K562 (cell line): ENCODE measurements around the gene WSCD2. TPM values are rescaled to one million over a fixed set of nuclear protein-coding genes. Genes with fewer than 3 reads are reported as not detected.

Experiments used
- ARID3B ChIP-seq: fragments of 250-450 bp; sonication (Bioruptor Pico); IDR thresholded peaks from 2 replicates; pipeline ENCODE4 v1.4.0; 2020; ENCODE audit warnings: borderline replicate concordance
- E2F6 ChIP-seq, 2 experiments: IDR thresholded peaks; 2 replicates each; pipeline ENCODE4 v1.6.1; 2011; ENCODE audit warnings: borderline replicate concordance in 1 of 2, control low read depth in 1 of 2, low read depth in 1 of 2, low read length in 1 of 2, mild to moderate bottlenecking in 1 of 2, mixed read lengths in 1 of 2, moderate library complexity in 1 of 2; ENCODE audit not compliant: insufficient read depth in 1 of 2, insufficient read length in 1 of 2, poor library complexity in 1 of 2, severe bottlenecking in 1 of 2; ENCODE audit errors: extremely low read depth in 1 of 2
- MECOM ChIP-seq: fragments of 250-450 bp; sonication (Bioruptor Pico); IDR thresholded peaks from 2 replicates; pipeline ENCODE4 v1.8.0; 2022; ENCODE audit warnings: inconsistent platforms
- MEF2D ChIP-seq: conservative IDR thresholded peaks from 2 replicates; pipeline ENCODE4 v1.6.1; 2016; ENCODE audit warnings: low read depth, missing genetic modification characterization, missing compliant biosample characterization
- MYNN ChIP-seq, 2 experiments: sonication (generic); formaldehyde crosslinking in 1 of 2; IDR thresholded peaks; 2 replicates each; pipeline versions ENCODE4 v1.5.0 to v1.6.1; 2016 to 2020; ENCODE audit warnings: antibody characterized with exemption in 1 of 2, missing genetic modification reagents in 1 of 2
- NFE2 ChIP-seq: IDR thresholded peaks from 2 replicates; pipeline ENCODE4 v1.6.1; 2014; ENCODE audit warnings: antibody characterized with exemption, low read depth
- NR2C1 ChIP-seq, 2 experiments: fragments of 450-650 bp; IDR thresholded peaks; 2 replicates each; pipeline ENCODE4 v1.6.1; 2017; ENCODE audit warnings: mild to moderate bottlenecking in 2 of 2, antibody characterized with exemption in 1 of 2, inconsistent platforms in 1 of 2, missing compliant biosample characterization in 1 of 2, missing genetic modification characterization in 1 of 2
- NRF1 ChIP-seq, 2 experiments: fragments of 450-650 bp; IDR thresholded peaks in 1 of 2; conservative IDR thresholded peaks in 1 of 2; 2 replicates each; pipeline ENCODE4 v1.6.1; 2014; ENCODE audit warnings: mild to moderate bottlenecking in 2 of 2
- PBX2 ChIP-seq, 2 experiments: IDR thresholded peaks in 1 of 2; conservative IDR thresholded peaks in 1 of 2; 2 replicates each; pipeline ENCODE4 v1.6.1; 2016; ENCODE audit warnings: low read depth in 2 of 2, mild to moderate bottlenecking in 1 of 2, missing compliant biosample characterization in 1 of 2, missing genetic modification characterization in 1 of 2, moderate library complexity in 1 of 2
- RBBP5 ChIP-seq: fragments of 200-600 bp; sonication (generic); IDR thresholded peaks from 2 replicates; pipeline ENCODE4 v1.6.1; 2012; ENCODE audit warnings: borderline replicate concordance, mild to moderate bottlenecking, low read length, control low read depth, inconsistent platforms; ENCODE audit not compliant: insufficient read depth, poor library complexity, severe bottlenecking
- RCOR1 ChIP-seq, 2 experiments: IDR thresholded peaks; 2 replicates each; pipeline ENCODE4 v1.6.1; 2012; ENCODE audit warnings: low read depth in 2 of 2, low read length in 2 of 2, borderline replicate concordance in 1 of 2, improper control_type of control experiment in 1 of 2
- SOX6 ChIP-seq: fragments of 450-650 bp; IDR thresholded peaks from 2 replicates; pipeline ENCODE4 v1.6.1; 2014; ENCODE audit warnings: mild to moderate bottlenecking
- STAT5A ChIP-seq: IDR thresholded peaks from 2 replicates; pipeline ENCODE4 v1.6.1; 2012; ENCODE audit warnings: low read length, inconsistent platforms, borderline replicate concordance
- ZBTB11 ChIP-seq, 3 experiments: fragments of 200-800 bp in 1 of 3; fragments of 250-450 bp in 1 of 3; fragments of 450-650 bp in 1 of 3; sonication (Bioruptor Pico) in 1 of 3; sonication (Bioruptor generic) in 1 of 3; formaldehyde crosslinking in 1 of 3; IDR thresholded peaks; 2 replicates each; pipeline versions ENCODE4 v1.6.1 to v1.8.0; 2016 to 2022; ENCODE audit warnings: mild to moderate bottlenecking in 2 of 3, missing genetic modification characterization in 2 of 3, missing compliant biosample characterization in 1 of 3, moderate library complexity in 1 of 3
- ZNF77 ChIP-seq: fragments of 250-450 bp; sonication (Bioruptor Pico); IDR thresholded peaks from 2 replicates; pipeline ENCODE4 v1.5.0; 2020
- polyA plus RNA-seq, 8 experiments: library from polyadenylated mRNA; depleted of rRNA in 4 of 8; stranded (reverse) in 5 of 8; unstranded in 3 of 8; fragments of >200 nt; fragmentation: Nextera tagmentation in 2 of 8; fragmentation: Illumina TruSeq in 1 of 8; extraction: Ambion mirVana in 2 of 8; extraction: Trizol in 1 of 8; gene quantifications; 2 replicates each; pipeline versions ENCODE4 v1.2.1 to v1.2.3, GENCODE V29; 2011 to 2014; ENCODE audit warnings: inconsistent platforms in 1 of 8, missing spikeins in 1 of 8
- total RNA-seq, 7 experiments: library from RNA; depleted of rRNA in 6 of 7; stranded (reverse); fragments of >200 nt in 6 of 7; fragmentation: Illumina TruSeq in 2 of 7; extraction: Trizol in 2 of 7; gene quantifications; 2 replicates each; pipeline versions ENCODE4 v1.2.1 to v1.2.3, GENCODE V29; 2011 to 2021; ENCODE audit warnings: low replicate concordance in 1 of 7

WSCD2 gene
- total and polyA plus RNA-seq, 9 of the 15 experiments (the other 6 are each of a cell fraction or from before 2014, with no cell fraction given), result 0.72 to 14.1 (median 4.0) TPM

- peak; percentile 54 for TF ChIP-seq SOX6
- TF ChIP-seq STAT5A, result peak; percentile 38; the same call in 1 of the 2 replicates
- TF ChIP-seq NR2C1 (IDR thresholded peaks at IDR 0.05), result no peak
- TF ChIP-seq NR2C1 (tag; IDR thresholded peaks at IDR 0.05), result peak; percentile 53; the same call in 1 of the 2 replicates
- peak; percentile 36; the same call in 1 of the 2 replicates for TF ChIP-seq MYNN (IDR thresholded peaks at IDR 0.05)
- TF ChIP-seq MYNN (CRISPR knock-in tag; IDR thresholded peaks at IDR 0.05), result no peak
- no peak for TF ChIP-seq ARID3B (CRISPR knock-in tag)
- no peak for TF ChIP-seq PBX2 (CRISPR knock-in tag; IDR thresholded peaks at IDR 0.05; ENCODE audit: low read depth)
- peak; percentile 87 for TF ChIP-seq PBX2 (tag; conservative IDR thresholded peaks at IDR 0.05; ENCODE audit: low read depth)
- no peak for TF ChIP-seq NRF1 (conservative IDR thresholded peaks at IDR 0.05 in 1 of 2, IDR thresholded peaks at IDR 0.05 in 1 of 2)
- peak; percentile 77 for TF ChIP-seq NFE2
- TF ChIP-seq ZBTB11 (CRISPR knock-in tag; IDR thresholded peaks at IDR 0.05), result peak in 1 of 3 experiments; percentile 64; a peak in 2 of 6 replicates
- TF ChIP-seq MECOM, result peak; percentile 51; the same call in 1 of the 2 replicates
- TF ChIP-seq MEF2D (tag), result peak; percentile 82
- peak in 1 of 2 experiments; percentile 85; a peak in 2 of 4 replicates for TF ChIP-seq RCOR1 (IDR thresholded peaks at IDR 0.05; ENCODE audit: borderline replicate concordance in 1 of 2, low read depth in 2 of 2, low read length in 2 of 2)
- no peak for TF ChIP-seq E2F6 (IDR thresholded peaks at IDR 0.05; ENCODE audit: borderline replicate concordance in 1 of 2, extremely low read depth in 1 of 2, insufficient read depth in 1 of 2, insufficient read length in 1 of 2, low read depth in 1 of 2, low read length in 1 of 2, poor library complexity in 1 of 2, severe bottlenecking in 1 of 2)
- TF ChIP-seq ZNF77 (CRISPR knock-in tag), result no peak
- no peak for TF ChIP-seq RBBP5
These were observed 5.7 kb upstream of the WSCD2 start (continued) for GRCh38 chr12:108123402-108123801.
